Measurements from ENCODE around the gene ACSL4. TPM values are rescaled to one million over a fixed set of nuclear protein-coding genes. Genes with fewer than 3 reads are reported as not detected.

ACSL4 gene
- total RNA-seq, 1 donor from 2014 or later, result 62.4 TPM

GRCh38 chrX:109596015-109596414, 137.0 kb downstream of the ACSL4 start:
- H3K27me3 Mint-ChIP-seq (ENCODE audit: low read depth), result peaks cover 13% of the 10 kb centered on the region
- no peak for DNase-seq (ENCODE audit: low read depth, low spot score)
- no peaks in the 10 kb centered on the region for H3K36me3 Mint-ChIP-seq (ENCODE audit: low read depth)
- TF ChIP-seq CTCF (conservative IDR thresholded peaks at IDR 0.05), result no peak
- H3K9me3 Mint-ChIP-seq, result no peaks in the 10 kb centered on the region
- no peak overlapping the region for H3K27ac Mint-ChIP-seq (ENCODE audit: unreplicated experiment)
- no peak overlapping the region for H3K4me3 Mint-ChIP-seq
- peaks cover 15% of the 10 kb centered on the region for H3K4me1 Mint-ChIP-seq

Other genes starting within 250 kb of the ACSL4 start
- gene NXT2, start 196.4 kb downstream of the ACSL4 start, total RNA-seq, result 13.9 and 15.0 TPM in 2 replicates
- gene KCNE5, start 108.1 kb downstream of the ACSL4 start, total RNA-seq, result 1.9 TPM in 2 replicates

Measured in neural crest cell (in vitro differentiated cells).